ENCODE data around the gene GPC3. TPM values are rescaled to one million over a fixed set of nuclear protein-coding genes. Genes with fewer than 3 reads are reported as not detected.
"Not testable (repeated sequence)": the region's sequence is repeated elsewhere in the genome, so short reads cannot be mapped to it uniquely, and the experiment has no call there.

The GPC3 gene
- total RNA-seq, 2 donors from 2014 or later, result 0.66 to 1.4 TPM

- no peak for DNase-seq (ENCODE audit: low spot score in 2 of 2)
- no peaks in the 10 kb centered on the region for H3K36me3 Mint-ChIP-seq
- H3K9me3 Mint-ChIP-seq, result no peaks in the 10 kb centered on the region
- no peak for ATAC-seq
- H3K27ac Mint-ChIP-seq, result no peak overlapping the region
Measured at GRCh38 chrX:133633162-133633561, 352.2 kb downstream of the GPC3 start.

- DNase-seq (ENCODE audit: low spot score in 2 of 2) (no peak), ATAC-seq (no peak)
- Mint-ChIP-seq H3K27ac (no peak overlapping the region), H3K9me3 (no peaks in the 10 kb centered on the region), H3K36me3 (no peaks in the 10 kb centered on the region)
Measured at GRCh38 chrX:133630362-133630761, 355.0 kb downstream of the GPC3 start.

- no peaks in the 10 kb centered on the region for H3K36me3 Mint-ChIP-seq
- ATAC-seq (no peak), DNase-seq (ENCODE audit: low spot score in 2 of 2) (no peak)
- H3K9me3 Mint-ChIP-seq, result no peaks in the 10 kb centered on the region
- no peak overlapping the region for H3K27ac Mint-ChIP-seq
Measured at GRCh38 chrX:133627673-133628072, 357.7 kb downstream of the GPC3 start.

- not testable (repeated sequence) for H3K9me3 Mint-ChIP-seq; H3K36me3 Mint-ChIP-seq; DNase-seq (ENCODE audit: low spot score in 2 of 2); ATAC-seq; H3K27ac Mint-ChIP-seq
Measured at GRCh38 chrX:133621384-133621783, 364.0 kb downstream of the GPC3 start.

- ATAC-seq, result no peak
- no peak for DNase-seq (ENCODE audit: low spot score in 2 of 2)
- Mint-ChIP-seq H3K27ac (no peak overlapping the region), H3K36me3 (peaks cover 8 to 13% of the 10 kb centered on the region in 2 donors), H3K9me3 (peaks cover 9 to 16% of the 10 kb centered on the region in 2 donors)
Measured at GRCh38 chrX:133611676-133612075, 373.7 kb downstream of the GPC3 start.

- H3K9me3 Mint-ChIP-seq, result peaks cover 9 to 16% of the 10 kb centered on the region in 2 donors
- peaks cover 8 to 13% of the 10 kb centered on the region in 2 donors for H3K36me3 Mint-ChIP-seq
- no peak overlapping the region for H3K27ac Mint-ChIP-seq
- no peak for ATAC-seq
- DNase-seq (ENCODE audit: low spot score in 2 of 2), result no peak
Measured at GRCh38 chrX:133610056-133610455, 375.3 kb downstream of the GPC3 start.

GRCh38 chrX:133609166-133609565, 376.2 kb downstream of the GPC3 start:
- ATAC-seq (no peak), DNase-seq (ENCODE audit: low spot score in 2 of 2) (no peak)
- Mint-ChIP-seq H3K9me3 (peaks cover 4 to 9% of the 10 kb centered on the region in 2 donors), H3K36me3 (peaks cover 6 to 10% of the 10 kb centered on the region in 2 donors), H3K27ac (no peak overlapping the region)

GRCh38 chrX:133608406-133608805, 377.0 kb downstream of the GPC3 start:
- Mint-ChIP-seq H3K9me3 (peaks cover 0 to 4% of the 10 kb centered on the region in 2 donors), H3K27ac (no peak overlapping the region), H3K36me3 (peaks cover 0 to 4% of the 10 kb centered on the region in 2 donors)
- DNase-seq (ENCODE audit: low spot score in 2 of 2), result no peak
- no peak for ATAC-seq

GRCh38 chrX:133607419-133608348, 377.7 kb downstream of the GPC3 start:
- ATAC-seq (no peak), DNase-seq (ENCODE audit: low spot score in 2 of 2) (no peak)
- Mint-ChIP-seq H3K27ac (no peak overlapping the region), H3K36me3 (peaks cover 0 to 4% of the 10 kb centered on the region in 2 donors), H3K9me3 (peaks cover 0 to 4% of the 10 kb centered on the region in 2 donors)

- DNase-seq (ENCODE audit: low spot score in 2 of 2) (no peak), ATAC-seq (no peak)
- no peak overlapping the region for H3K27ac Mint-ChIP-seq
- no peaks in the 10 kb centered on the region for H3K9me3 Mint-ChIP-seq
- H3K36me3 Mint-ChIP-seq, result no peaks in the 10 kb centered on the region
Measured at GRCh38 chrX:133606990-133607389, 378.4 kb downstream of the GPC3 start.

GRCh38 chrX:133604801-133605200, 380.6 kb downstream of the GPC3 start:
- DNase-seq (ENCODE audit: low spot score in 2 of 2), result no peak
- H3K9me3 Mint-ChIP-seq, result no peaks in the 10 kb centered on the region
- H3K27ac Mint-ChIP-seq, result no peak overlapping the region
- no peaks in the 10 kb centered on the region for H3K36me3 Mint-ChIP-seq
- no peak for ATAC-seq

- Mint-ChIP-seq H3K36me3 (no peaks in the 10 kb centered on the region), H3K9me3 (no peaks in the 10 kb centered on the region), H3K27ac (no peak overlapping the region)
- DNase-seq (ENCODE audit: low spot score in 2 of 2) (no peak), ATAC-seq (no peak)
Measured at GRCh38 chrX:133602881-133603280, 382.5 kb downstream of the GPC3 start.

GRCh38 chrX:133601116-133601515, 384.3 kb downstream of the GPC3 start:
- Mint-ChIP-seq H3K27ac (no peak overlapping the region), H3K36me3 (no peaks in the 10 kb centered on the region), H3K9me3 (no peaks in the 10 kb centered on the region)
- no peak for ATAC-seq
- no peak for DNase-seq (ENCODE audit: low spot score in 2 of 2)

- H3K9me3 Mint-ChIP-seq, result no peaks in the 10 kb centered on the region
- H3K36me3 Mint-ChIP-seq, result no peaks in the 10 kb centered on the region
- no peak overlapping the region for H3K27ac Mint-ChIP-seq
- no peak for DNase-seq (ENCODE audit: low spot score in 2 of 2)
- ATAC-seq, result no peak
Measured at GRCh38 chrX:133600536-133600935, 384.9 kb downstream of the GPC3 start.

- DNase-seq (ENCODE audit: low spot score in 2 of 2) (no peak), ATAC-seq (no peak)
- Mint-ChIP-seq H3K27ac (no peak overlapping the region), H3K36me3 (no peaks in the 10 kb centered on the region), H3K9me3 (no peaks in the 10 kb centered on the region)
Measured at GRCh38 chrX:133598601-133599335, 386.6 kb downstream of the GPC3 start.

- no peak for ATAC-seq
- no peak for DNase-seq (ENCODE audit: low spot score in 2 of 2)
- no peaks in the 10 kb centered on the region for H3K36me3 Mint-ChIP-seq
- H3K27ac Mint-ChIP-seq, result no peak overlapping the region
- no peaks in the 10 kb centered on the region for H3K9me3 Mint-ChIP-seq
Measured at GRCh38 chrX:133594156-133594555, 391.2 kb downstream of the GPC3 start.

- DNase-seq (ENCODE audit: low spot score in 2 of 2) (no peak), ATAC-seq (no peak)
- H3K27ac Mint-ChIP-seq, result no peak overlapping the region
- H3K9me3 Mint-ChIP-seq, result no peaks in the 10 kb centered on the region
- no peaks in the 10 kb centered on the region for H3K36me3 Mint-ChIP-seq
Measured at GRCh38 chrX:133593531-133593930, 391.9 kb downstream of the GPC3 start.
